Panc1 (cell line): ENCODE measurements around the gene ANGPTL3. TPM values are rescaled to one million over a fixed set of nuclear protein-coding genes. Genes with fewer than 3 reads are reported as not detected.

Source experiments
- ATAC-seq: fragments of 200-7000 bp; cut with Tn5 transposase; 2 replicates; pipeline ENCODE4 v1.9.1; 2020; ENCODE audit warnings: mild to moderate bottlenecking, moderate library complexity
- BruUV-seq: library from RNA; stranded (reverse); fragments of 400-500 nt; replicated peaks from 2 replicates; lab custom pipeline; 2021; lab: Mats Ljungman, UMichigan
- CTCF ChIA-PET: fragments of 300-600 bp; sonication (Branson Sonifier 250); formaldehyde crosslinking; loops from one replicate; lab custom pipeline; 2022; ENCODE audit warnings: antibody characterized with exemption; lab: Charles Lee
- POLR2A ChIA-PET: fragments of 300-600 bp; sonication (Branson Sonifier 250); formaldehyde crosslinking; loops from one replicate; lab custom pipeline; 2022; ENCODE audit warnings: antibody characterized with exemption; lab: Charles Lee
- DNase-seq: peaks from one replicate; pipeline ENCODE4 v3.0.0-alpha.2; 2010; ENCODE audit warnings: low read depth, low spot score
- H3K27ac ChIP-seq: 2 replicates; pipeline ENCODE4 v1.5.1; 2011; ENCODE audit warnings: mild to moderate bottlenecking, low read length, inconsistent platforms
- H3K27me3 ChIP-seq: fragments of 200-500 bp; sonication (Bioruptor generic); 2 replicates; pipeline ENCODE4 v1.6.0; 2014; ENCODE audit warnings: low read length, inconsistent platforms; ENCODE audit not compliant: control insufficient read depth, insufficient read depth
- H3K36me3 ChIP-seq: fragments of 200-500 bp; sonication (Bioruptor generic); 2 replicates; pipeline ENCODE4 v1.5.1; 2014; ENCODE audit warnings: inconsistent platforms, mild to moderate bottlenecking, low read length, moderate library complexity; ENCODE audit not compliant: control insufficient read depth, insufficient read depth
- H3K4me1 ChIP-seq: 2 replicates; pipeline ENCODE4 v1.5.1; 2011; ENCODE audit warnings: inconsistent platforms, mild to moderate bottlenecking, low read length, moderate library complexity; ENCODE audit not compliant: control insufficient read depth, insufficient read depth
- H3K4me3 ChIP-seq, 2 experiments: 2 replicates each; pipeline ENCODE4 v1.5.1; 2011 to 2012; ENCODE audit warnings: low read depth in 2 of 2, low read length in 2 of 2, mild to moderate bottlenecking in 2 of 2, inconsistent platforms in 1 of 2, moderate library complexity in 1 of 2
- H3K9me3 ChIP-seq: fragments of 200-500 bp; sonication (Bioruptor generic); 2 replicates; pipeline ENCODE4 v1.5.1; 2014; ENCODE audit warnings: low read depth, mild to moderate bottlenecking, inconsistent platforms, low read length, moderate library complexity; ENCODE audit not compliant: control insufficient read depth, insufficient read depth
- POLR2AphosphoS5 ChIP-seq: IDR thresholded peaks from 2 replicates; pipeline ENCODE4 v1.6.1; 2012; ENCODE audit warnings: mild to moderate bottlenecking, low read depth, low read length, moderate library complexity
- SIN3A ChIP-seq: IDR thresholded peaks from 2 replicates; pipeline ENCODE4 v1.6.1; 2012; ENCODE audit warnings: low read depth, mild to moderate bottlenecking, low read length, moderate library complexity, borderline replicate concordance; ENCODE audit not compliant: insufficient read depth
- TCF7L2 ChIP-seq: IDR thresholded peaks from 2 replicates; pipeline ENCODE4 v1.6.1; 2011; ENCODE audit warnings: mild to moderate bottlenecking, low read depth, low read length, inconsistent platforms
- in situ Hi-C: cut with HindIII; loops from 2 replicates; pipeline ENCODE4 v1.10.0; 2016; ENCODE audit warnings: low sequenced_read_pairs, low pct_unique_long_range_greater_than_20kb
- intact Hi-C: fragments of 100-400 bp; cut with micrococcal nuclease; formaldehyde crosslinking; loops from one replicate; pipeline ENCODE4 v1.10.0; 2022; ENCODE audit not compliant: unreplicated experiment
- total RNA-seq: library from RNA; stranded (reverse); gene quantifications from one replicate; pipeline ENCODE4 v1.2.1, GENCODE V29; 2021; ENCODE audit not compliant: unreplicated experiment
- TF ChIP-seq, protein P1 (sequence below), 2 experiments: IDR thresholded peaks; 2 replicates each; pipeline ENCODE4 v1.6.1; 2011 to 2012; ENCODE audit warnings: low read depth in 2 of 2, control low read depth in 1 of 2, low read length in 1 of 2, mild to moderate bottlenecking in 1 of 2, moderate library complexity in 1 of 2; ENCODE audit not compliant: insufficient read depth in 1 of 2
- TF ChIP-seq, protein P2 (sequence below): fragments of 450-650 bp; IDR thresholded peaks from 2 replicates; pipeline ENCODE4 v1.5.1; 2017; ENCODE audit warnings: mild to moderate bottlenecking

Gene ANGPTL3
- total RNA-seq, 1 experiment from 2014 or later = not detected

DNA sequence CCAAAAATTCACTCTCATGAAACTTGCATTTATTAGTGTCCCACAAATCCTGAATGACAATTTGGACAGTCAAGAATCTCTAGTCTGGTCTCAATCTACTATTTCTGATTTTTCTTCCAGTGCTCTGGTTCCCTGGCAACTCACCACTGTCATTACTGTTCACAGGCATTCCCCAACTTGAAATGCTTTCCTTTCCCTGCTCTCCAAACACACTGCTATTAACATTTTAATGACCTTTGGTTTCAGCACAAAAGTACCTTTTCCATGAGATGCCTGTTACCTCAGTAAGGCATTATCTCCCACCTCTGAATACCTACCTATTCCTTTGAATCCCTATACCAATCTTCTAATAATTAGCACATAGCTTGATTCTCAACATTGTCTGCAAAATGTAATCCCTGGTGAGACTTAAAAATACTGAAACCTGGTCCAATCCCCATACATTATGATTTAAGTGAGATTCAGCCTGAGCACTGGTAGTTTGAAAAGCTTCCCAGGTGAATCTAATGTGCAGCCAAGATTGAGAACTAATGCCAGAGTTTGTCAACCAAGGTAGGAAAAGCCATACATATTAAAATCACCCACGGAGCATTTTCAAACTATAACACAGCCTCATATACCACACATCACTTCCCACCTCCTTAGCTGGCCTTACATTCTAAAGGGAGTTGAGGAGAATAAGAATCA is 11.7 kb upstream of the ANGPTL3 start:
- Histone ChIP-seq H3K4me3 (no peak overlapping the region), H3K36me3 (peaks cover 2% of the 10 kb centered on the region), H3K27me3 (no peaks in the 10 kb centered on the region), H3K9me3 (no peaks in the 10 kb centered on the region), H3K27ac (no peak overlapping the region), H3K4me1 (no peaks in the 10 kb centered on the region)
- TF ChIP-seq, protein P1, sequence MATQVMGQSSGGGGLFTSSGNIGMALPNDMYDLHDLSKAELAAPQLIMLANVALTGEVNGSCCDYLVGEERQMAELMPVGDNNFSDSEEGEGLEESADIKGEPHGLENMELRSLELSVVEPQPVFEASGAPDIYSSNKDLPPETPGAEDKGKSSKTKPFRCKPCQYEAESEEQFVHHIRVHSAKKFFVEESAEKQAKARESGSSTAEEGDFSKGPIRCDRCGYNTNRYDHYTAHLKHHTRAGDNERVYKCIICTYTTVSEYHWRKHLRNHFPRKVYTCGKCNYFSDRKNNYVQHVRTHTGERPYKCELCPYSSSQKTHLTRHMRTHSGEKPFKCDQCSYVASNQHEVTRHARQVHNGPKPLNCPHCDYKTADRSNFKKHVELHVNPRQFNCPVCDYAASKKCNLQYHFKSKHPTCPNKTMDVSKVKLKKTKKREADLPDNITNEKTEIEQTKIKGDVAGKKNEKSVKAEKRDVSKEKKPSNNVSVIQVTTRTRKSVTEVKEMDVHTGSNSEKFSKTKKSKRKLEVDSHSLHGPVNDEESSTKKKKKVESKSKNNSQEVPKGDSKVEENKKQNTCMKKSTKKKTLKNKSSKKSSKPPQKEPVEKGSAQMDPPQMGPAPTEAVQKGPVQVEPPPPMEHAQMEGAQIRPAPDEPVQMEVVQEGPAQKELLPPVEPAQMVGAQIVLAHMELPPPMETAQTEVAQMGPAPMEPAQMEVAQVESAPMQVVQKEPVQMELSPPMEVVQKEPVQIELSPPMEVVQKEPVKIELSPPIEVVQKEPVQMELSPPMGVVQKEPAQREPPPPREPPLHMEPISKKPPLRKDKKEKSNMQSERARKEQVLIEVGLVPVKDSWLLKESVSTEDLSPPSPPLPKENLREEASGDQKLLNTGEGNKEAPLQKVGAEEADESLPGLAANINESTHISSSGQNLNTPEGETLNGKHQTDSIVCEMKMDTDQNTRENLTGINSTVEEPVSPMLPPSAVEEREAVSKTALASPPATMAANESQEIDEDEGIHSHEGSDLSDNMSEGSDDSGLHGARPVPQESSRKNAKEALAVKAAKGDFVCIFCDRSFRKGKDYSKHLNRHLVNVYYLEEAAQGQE (IDR thresholded peaks at IDR 0.05; ENCODE audit: insufficient read depth in 1 of 2, low read depth in 2 of 2, low read length in 1 of 2) = no peak
- no peak for TF ChIP-seq TCF7L2
- no peak for TF ChIP-seq SIN3A
- TF ChIP-seq, protein P2, sequence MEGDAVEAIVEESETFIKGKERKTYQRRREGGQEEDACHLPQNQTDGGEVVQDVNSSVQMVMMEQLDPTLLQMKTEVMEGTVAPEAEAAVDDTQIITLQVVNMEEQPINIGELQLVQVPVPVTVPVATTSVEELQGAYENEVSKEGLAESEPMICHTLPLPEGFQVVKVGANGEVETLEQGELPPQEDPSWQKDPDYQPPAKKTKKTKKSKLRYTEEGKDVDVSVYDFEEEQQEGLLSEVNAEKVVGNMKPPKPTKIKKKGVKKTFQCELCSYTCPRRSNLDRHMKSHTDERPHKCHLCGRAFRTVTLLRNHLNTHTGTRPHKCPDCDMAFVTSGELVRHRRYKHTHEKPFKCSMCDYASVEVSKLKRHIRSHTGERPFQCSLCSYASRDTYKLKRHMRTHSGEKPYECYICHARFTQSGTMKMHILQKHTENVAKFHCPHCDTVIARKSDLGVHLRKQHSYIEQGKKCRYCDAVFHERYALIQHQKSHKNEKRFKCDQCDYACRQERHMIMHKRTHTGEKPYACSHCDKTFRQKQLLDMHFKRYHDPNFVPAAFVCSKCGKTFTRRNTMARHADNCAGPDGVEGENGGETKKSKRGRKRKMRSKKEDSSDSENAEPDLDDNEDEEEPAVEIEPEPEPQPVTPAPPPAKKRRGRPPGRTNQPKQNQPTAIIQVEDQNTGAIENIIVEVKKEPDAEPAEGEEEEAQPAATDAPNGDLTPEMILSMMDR = no peak
- no peak for TF ChIP-seq POLR2AphosphoS5
- no TSS peak for BruUV-seq
- no peak for ATAC-seq
- ChIA-PET CTCF (no interaction called here), POLR2A (no interaction called here)
- in situ Hi-C loops = no loop called here
- no peak for DNase-seq
- intact Hi-C loops = no loop called here

DNA sequence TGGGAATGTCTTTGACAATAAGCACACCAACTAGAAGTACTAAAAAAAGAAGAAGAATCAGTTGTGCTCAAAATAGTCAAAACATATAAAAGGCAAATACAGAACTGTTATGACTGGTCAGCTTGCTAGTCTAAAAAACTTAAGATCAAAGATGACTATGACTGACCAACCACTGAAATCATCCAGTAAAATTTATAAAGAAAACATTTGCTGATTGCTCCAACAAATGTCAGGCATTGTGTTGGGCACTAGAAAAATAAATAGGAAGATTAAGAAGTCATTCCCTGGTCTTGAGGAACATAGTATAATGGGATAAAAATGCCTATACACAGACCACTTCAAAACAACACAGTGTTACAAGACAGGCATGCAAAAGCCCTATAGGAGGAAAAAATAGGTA is 9.3 kb upstream of the ANGPTL3 start:
- Histone ChIP-seq H3K9me3 (no peaks in the 10 kb centered on the region), H3K27me3 (no peaks in the 10 kb centered on the region), H3K36me3 (peaks cover 2% of the 10 kb centered on the region), H3K27ac (no peak overlapping the region), H3K4me1 (no peaks in the 10 kb centered on the region), H3K4me3 (no peak overlapping the region)
- no TSS peak for BruUV-seq
- ATAC-seq (no peak), DNase-seq (no peak)
- in situ Hi-C loops (no loop called here), intact Hi-C loops (no loop called here)
- no peak for TF ChIP-seq POLR2AphosphoS5
- TF ChIP-seq, protein P2 = no peak
- TF ChIP-seq TCF7L2 = no peak
- TF ChIP-seq, protein P1 (IDR thresholded peaks at IDR 0.05; ENCODE audit: insufficient read depth in 1 of 2, low read depth in 2 of 2, low read length in 1 of 2) = no peak
- TF ChIP-seq SIN3A = no peak
- ChIA-PET POLR2A (no interaction called here), CTCF (no interaction called here)
